Neural progenitor cell (in vitro differentiated cells): ENCODE data around the gene SHROOM3.

Source experiments
- EZH2 ChIP-seq: fragments of 200-600 bp; sonication (generic); IDR thresholded peaks from 2 replicates; pipeline ENCODE4 v1.6.1; 2017; ENCODE audit warnings: antibody characterized with exemption, mild to moderate bottlenecking, moderate library complexity
- EZH2phosphoT487 ChIP-seq: fragments of 200-600 bp; sonication (generic); IDR thresholded peaks from 2 replicates; pipeline ENCODE4 v1.6.1; 2017; ENCODE audit warnings: antibody characterized with exemption
- TF ChIP-seq, protein P1 (sequence below): fragments of 200-600 bp; sonication (generic); IDR thresholded peaks from 2 replicates; pipeline ENCODE4 v1.5.1; 2017; ENCODE audit warnings: antibody characterized with exemption, mild to moderate bottlenecking

DNA sequence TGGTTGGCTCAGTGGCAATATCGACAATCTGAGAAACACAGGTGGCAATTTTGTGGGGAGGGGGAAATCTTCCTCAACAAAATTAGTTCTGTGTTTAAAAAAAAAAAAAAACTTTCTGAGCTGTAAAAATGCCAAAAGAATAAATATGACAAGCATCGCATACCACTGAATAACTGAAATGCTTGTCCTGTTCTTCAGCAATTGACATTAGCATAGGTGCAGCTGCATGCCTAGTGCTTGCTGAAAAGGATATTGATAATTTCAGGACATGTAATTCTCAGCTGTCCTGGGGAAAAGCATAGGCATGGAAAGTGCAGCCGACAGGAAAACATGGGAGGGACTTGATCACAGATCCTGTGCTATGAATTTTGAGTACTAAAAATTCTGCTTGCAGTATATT is 315.7 kb downstream of the SHROOM3 start:
- no peak for TF ChIP-seq EZH2
- TF ChIP-seq, protein P1, sequence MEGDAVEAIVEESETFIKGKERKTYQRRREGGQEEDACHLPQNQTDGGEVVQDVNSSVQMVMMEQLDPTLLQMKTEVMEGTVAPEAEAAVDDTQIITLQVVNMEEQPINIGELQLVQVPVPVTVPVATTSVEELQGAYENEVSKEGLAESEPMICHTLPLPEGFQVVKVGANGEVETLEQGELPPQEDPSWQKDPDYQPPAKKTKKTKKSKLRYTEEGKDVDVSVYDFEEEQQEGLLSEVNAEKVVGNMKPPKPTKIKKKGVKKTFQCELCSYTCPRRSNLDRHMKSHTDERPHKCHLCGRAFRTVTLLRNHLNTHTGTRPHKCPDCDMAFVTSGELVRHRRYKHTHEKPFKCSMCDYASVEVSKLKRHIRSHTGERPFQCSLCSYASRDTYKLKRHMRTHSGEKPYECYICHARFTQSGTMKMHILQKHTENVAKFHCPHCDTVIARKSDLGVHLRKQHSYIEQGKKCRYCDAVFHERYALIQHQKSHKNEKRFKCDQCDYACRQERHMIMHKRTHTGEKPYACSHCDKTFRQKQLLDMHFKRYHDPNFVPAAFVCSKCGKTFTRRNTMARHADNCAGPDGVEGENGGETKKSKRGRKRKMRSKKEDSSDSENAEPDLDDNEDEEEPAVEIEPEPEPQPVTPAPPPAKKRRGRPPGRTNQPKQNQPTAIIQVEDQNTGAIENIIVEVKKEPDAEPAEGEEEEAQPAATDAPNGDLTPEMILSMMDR: no peak
- TF ChIP-seq EZH2phosphoT487: no peak
